MM.1S (cell line): ENCODE measurements around the gene ZFP36L2.

Source experiments
- DNase-seq: peaks from one replicate; pipeline ENCODE4 v3.0.0-alpha.2; 2015
- H2AFZ ChIP-seq: fragments of 300-600 bp; sonication (generic); 2 replicates; pipeline ENCODE4 v1.6.0; 2016; ENCODE audit warnings: antibody characterized with exemption, low read length
- H3F3A ChIP-seq: fragments of 300-600 bp; sonication (generic); 2 replicates; pipeline ENCODE4 v1.6.1; 2016; ENCODE audit warnings: mild to moderate bottlenecking, antibody characterized with exemption, low read length, moderate library complexity, mixed read lengths; ENCODE audit not compliant: insufficient read depth
- H3K27ac ChIP-seq: fragments of 300-600 bp; sonication (generic); 2 replicates; pipeline ENCODE4 v1.5.1; 2016; ENCODE audit warnings: mild to moderate bottlenecking, low read length
- H3K27me3 ChIP-seq: fragments of 300-600 bp; sonication (generic); replicated peaks from 2 replicates; pipeline ENCODE4 v1.6.0; 2016; ENCODE audit warnings: low read length; ENCODE audit not compliant: insufficient read depth
- H3K36me3 ChIP-seq: fragments of 300-600 bp; sonication (generic); replicated peaks from 2 replicates; pipeline ENCODE4 v1.6.1; 2016; ENCODE audit warnings: mild to moderate bottlenecking, low read length, mixed read lengths; ENCODE audit not compliant: insufficient read depth
- H3K4me1 ChIP-seq: fragments of 300-600 bp; sonication (generic); 2 replicates; pipeline ENCODE4 v1.6.1; 2016; ENCODE audit warnings: low read length, mixed read lengths
- H3K4me2 ChIP-seq: fragments of 300-600 bp; sonication (generic); 2 replicates; pipeline ENCODE4 v1.6.0; 2016; ENCODE audit warnings: low read depth, low read length
- H3K4me3 ChIP-seq: fragments of 300-600 bp; sonication (generic); 2 replicates; pipeline ENCODE4 v1.5.1; 2016; ENCODE audit warnings: low read length, mixed read lengths
- H3K79me2 ChIP-seq: fragments of 300-600 bp; sonication (generic); 2 replicates; pipeline ENCODE4 v1.6.1; 2016; ENCODE audit warnings: mixed run types, low read length, mixed read lengths
- H3K9ac ChIP-seq: fragments of 300-600 bp; sonication (generic); 2 replicates; pipeline ENCODE4 v1.6.1; 2016; ENCODE audit warnings: low read length, mixed read lengths
- H3K9me2 ChIP-seq: fragments of 300-600 bp; sonication (generic); replicated peaks from 2 replicates; pipeline ENCODE4 v1.6.1; 2016; ENCODE audit warnings: mild to moderate bottlenecking, low read length, mixed read lengths; ENCODE audit not compliant: insufficient read depth
- H3K9me3 ChIP-seq: fragments of 300-600 bp; sonication (generic); replicated peaks from 2 replicates; pipeline ENCODE4 v1.6.1; 2016; ENCODE audit warnings: mild to moderate bottlenecking, low read length, mixed read lengths; ENCODE audit not compliant: insufficient read depth
- H4K20me1 ChIP-seq: fragments of 300-600 bp; sonication (generic); 2 replicates; pipeline ENCODE4 v1.6.1; 2016; ENCODE audit warnings: mild to moderate bottlenecking, low read length, moderate library complexity, mixed read lengths; ENCODE audit not compliant: insufficient read depth
- CTCF ChIP-seq: fragments of 300-600 bp; sonication (generic); IDR thresholded peaks from 2 replicates; pipeline ENCODE4 v1.5.1; 2016; ENCODE audit warnings: antibody characterized with exemption, low read length, mixed read lengths
- EZH2 ChIP-seq: fragments of 300-600 bp; sonication (generic); optimal IDR thresholded peaks from 2 replicates; pipeline ENCODE3; 2017; ENCODE audit warnings: low read depth, mild to moderate bottlenecking, antibody characterized with exemption, low read length, mixed read lengths
- EZH2phosphoT487 ChIP-seq: fragments of 300-600 bp; sonication (generic); IDR thresholded peaks from 2 replicates; pipeline ENCODE4 v1.6.1; 2018; ENCODE audit warnings: antibody characterized with exemption, low read length

Gene ZFP36L2

GRCh38 chr2:43218702-43219382 is 7.6 kb downstream of the ZFP36L2 start:
- Histone ChIP-seq H3K27ac (peak overlapping the region; percentile 99), H3K4me1 (peaks cover 16% of the 10 kb centered on the region)

GRCh38 chr2:43218155-43218701 is 8.2 kb downstream of the ZFP36L2 start:
- H3K9me3 ChIP-seq = no peaks in the 10 kb centered on the region
- H2AFZ ChIP-seq = 0 out of 2 replicates have a peak overlapping the region, but pooled peaks have one; percentile 14
- peaks cover 16% of the 10 kb centered on the region for H3K4me1 ChIP-seq
- peaks cover 61% of the 10 kb centered on the region for H3F3A ChIP-seq
- peaks cover 6% of the 10 kb centered on the region; the same call in 1 of the 2 replicates for H3K36me3 ChIP-seq
- H3K9ac ChIP-seq = peak overlapping the region; percentile 100
- no peaks in the 10 kb centered on the region for H3K9me2 ChIP-seq
- H3K4me2 ChIP-seq = peak overlapping the region; percentile 92
- peaks cover 33% of the 10 kb centered on the region for H3K79me2 ChIP-seq
- H3K27me3 ChIP-seq = no peaks in the 10 kb centered on the region
- TF ChIP-seq CTCF = no peak
- TF ChIP-seq EZH2phosphoT487 = no peak
- no peak for TF ChIP-seq EZH2
- no peak for DNase-seq
- peak overlapping the region; percentile 97 for H3K4me3 ChIP-seq
- peak overlapping the region; percentile 99 for H3K27ac ChIP-seq
- H4K20me1 ChIP-seq = peaks cover 6% of the 10 kb centered on the region; the same call in 1 of the 2 replicates

More at GRCh38 chr2:43218702-43219382, 7.6 kb downstream of the ZFP36L2 start:
- peak overlapping the region; percentile 92 for H3K4me2 ChIP-seq
- TF ChIP-seq EZH2 (no peak), EZH2phosphoT487 (no peak), CTCF (no peak)
- peaks cover 7% of the 10 kb centered on the region; the same call in 1 of the 2 replicates for H3K36me3 ChIP-seq
- H3K9me3 ChIP-seq = no peaks in the 10 kb centered on the region
- H3K4me3 ChIP-seq = peak overlapping the region; percentile 97
- no peaks in the 10 kb centered on the region for H3K27me3 ChIP-seq
- 0 out of 2 replicates have a peak overlapping the region, but pooled peaks have one; percentile 49 for H2AFZ ChIP-seq
- peaks cover 12% of the 10 kb centered on the region; the same call in 1 of the 2 replicates for H4K20me1 ChIP-seq
- peaks cover 39% of the 10 kb centered on the region for H3K79me2 ChIP-seq
- no peaks in the 10 kb centered on the region for H3K9me2 ChIP-seq
- peak; percentile 93 for DNase-seq
- peak overlapping the region; percentile 100 for H3K9ac ChIP-seq
- H3F3A ChIP-seq = peaks cover 68% of the 10 kb centered on the region

DNA sequence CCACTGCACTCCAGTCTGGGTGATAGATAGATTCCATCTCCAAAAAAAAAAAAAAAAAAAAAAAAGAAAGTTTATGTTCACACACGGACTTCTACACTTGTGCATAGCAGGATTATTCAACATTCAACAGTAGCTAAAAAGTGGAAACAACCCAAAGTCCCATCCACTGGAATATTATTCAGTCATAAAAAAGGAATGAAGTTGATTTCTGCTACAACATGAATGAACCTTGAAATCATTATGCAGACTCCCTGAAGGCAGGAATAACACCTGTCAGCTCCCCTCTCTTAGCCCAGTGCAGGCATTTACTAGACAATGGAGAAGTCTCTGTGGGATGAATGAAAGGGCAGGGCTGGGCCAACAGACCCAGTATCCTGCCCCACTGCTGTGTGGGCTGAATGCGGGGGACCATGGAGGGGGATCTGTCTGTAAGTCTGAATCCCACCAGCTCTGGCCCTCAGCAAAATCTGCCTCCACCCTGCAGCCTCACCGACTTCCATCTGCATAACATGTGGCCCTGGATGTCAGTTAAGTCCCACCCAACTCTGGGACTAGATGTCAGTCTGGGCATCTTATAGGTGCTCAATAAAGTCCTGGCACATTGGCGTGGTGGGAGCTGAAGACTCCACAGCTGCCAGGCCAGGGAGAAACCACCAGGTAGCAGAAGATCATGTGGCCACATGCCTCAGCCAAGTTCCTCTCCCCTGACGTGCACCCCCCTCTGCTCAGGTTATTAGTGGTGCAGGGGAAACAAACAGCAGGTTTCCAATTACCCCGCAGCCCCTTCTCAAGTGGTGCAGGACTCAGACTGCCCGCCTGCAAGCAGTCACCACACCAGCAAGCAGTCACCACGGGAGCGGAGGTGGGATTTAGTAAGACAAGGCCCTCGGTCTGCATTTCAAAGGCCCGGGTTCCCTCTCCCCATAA is 8.9 kb downstream of the ZFP36L2 start:
- 0 out of 2 replicates have a peak, but pooled peaks cover 2% of the 10 kb centered on the region for H3K36me3 ChIP-seq
- TF ChIP-seq EZH2 = no peak
- no peak; the same call in 1 of the 2 replicates for TF ChIP-seq CTCF
- TF ChIP-seq EZH2phosphoT487 = no peak
- H3K9me2 ChIP-seq = no peaks in the 10 kb centered on the region
- DNase-seq = peak; percentile 65
- peaks cover 16% of the 10 kb centered on the region for H3K4me1 ChIP-seq
- 0 out of 2 replicates have a peak overlapping the region, but pooled peaks have one; percentile 14 for H2AFZ ChIP-seq
- H3F3A ChIP-seq = peaks cover 54% of the 10 kb centered on the region
- H3K27me3 ChIP-seq = no peaks in the 10 kb centered on the region
- no peaks in the 10 kb centered on the region for H4K20me1 ChIP-seq
- H3K9me3 ChIP-seq = no peaks in the 10 kb centered on the region
- H3K4me2 ChIP-seq = peak overlapping the region; percentile 92
- peak overlapping the region; percentile 100 for H3K9ac ChIP-seq
- H3K4me3 ChIP-seq = peak overlapping the region; percentile 97
- H3K27ac ChIP-seq = peak overlapping the region; percentile 99
- peaks cover 26% of the 10 kb centered on the region for H3K79me2 ChIP-seq
